ENCODE measurements around the gene TTC28.
"Not testable (repeated sequence)": the region's sequence is repeated elsewhere in the genome, so short reads cannot be mapped to it uniquely, and the experiment has no call there.

Gene TTC28

GRCh38 chr22:28180804-28181731 is 498.6 kb downstream of the TTC28 start:
- DNase-seq (ENCODE audit: low spot score) = peak; percentile 29

GRCh38 chr22:28179392-28179791 is 500.2 kb downstream of the TTC28 start:
- DNase-seq (ENCODE audit: low spot score) = no peak

- DNase-seq (ENCODE audit: low spot score) = no peak
Observed at GRCh38 chr22:28175730-28176492, 503.7 kb downstream of the TTC28 start.

GRCh38 chr22:28174509-28174908 is 505.1 kb downstream of the TTC28 start:
- no peak for DNase-seq (ENCODE audit: low spot score)

- DNase-seq (ENCODE audit: low spot score) = no peak
Observed at GRCh38 chr22:28172892-28173670, 506.6 kb downstream of the TTC28 start.

- DNase-seq (ENCODE audit: low spot score) = no peak
Observed at GRCh38 chr22:28171712-28172111, 507.9 kb downstream of the TTC28 start.

- peak; percentile 20 for DNase-seq (ENCODE audit: low spot score)
Observed at GRCh38 chr22:28171115-28171514, 508.5 kb downstream of the TTC28 start.

GRCh38 chr22:28169314-28169713 is 510.3 kb downstream of the TTC28 start:
- not testable (repeated sequence) for DNase-seq (ENCODE audit: low spot score)

- no peak for DNase-seq (ENCODE audit: low spot score)
Observed at GRCh38 chr22:28155808-28156207, 523.8 kb downstream of the TTC28 start.

- no peak for DNase-seq (ENCODE audit: low spot score)
Observed at GRCh38 chr22:28154861-28155260, 524.8 kb downstream of the TTC28 start.

- DNase-seq (ENCODE audit: low spot score) = no peak
Observed at GRCh38 chr22:28151151-28151816, 528.4 kb downstream of the TTC28 start.

GRCh38 chr22:28148816-28149465 is 530.7 kb downstream of the TTC28 start:
- no peak for DNase-seq (ENCODE audit: low spot score)

GRCh38 chr22:28147401-28147800 is 532.2 kb downstream of the TTC28 start:
- DNase-seq (ENCODE audit: low spot score) = no peak

GRCh38 chr22:28146401-28147314 is 533.0 kb downstream of the TTC28 start:
- DNase-seq (ENCODE audit: low spot score) = no peak

- no peak for DNase-seq (ENCODE audit: low spot score)
Observed at GRCh38 chr22:28143961-28144745, 535.5 kb downstream of the TTC28 start.

GRCh38 chr22:28143241-28143865 is 536.3 kb downstream of the TTC28 start:
- no peak for DNase-seq (ENCODE audit: low spot score)

GRCh38 chr22:28142361-28142961 is 537.2 kb downstream of the TTC28 start:
- DNase-seq (ENCODE audit: low spot score) = no peak

- no peak for DNase-seq (ENCODE audit: low spot score)
Observed at GRCh38 chr22:28141614-28142013, 538.0 kb downstream of the TTC28 start.
